ENCODE measurements around the gene IGF2R. TPM values are rescaled to one million over a fixed set of nuclear protein-coding genes. Genes with fewer than 3 reads are reported as not detected.

IGF2R gene
- total and polyA plus RNA-seq, 2 experiments from 2014 or later = 8.1 to 30.9 TPM

DNA sequence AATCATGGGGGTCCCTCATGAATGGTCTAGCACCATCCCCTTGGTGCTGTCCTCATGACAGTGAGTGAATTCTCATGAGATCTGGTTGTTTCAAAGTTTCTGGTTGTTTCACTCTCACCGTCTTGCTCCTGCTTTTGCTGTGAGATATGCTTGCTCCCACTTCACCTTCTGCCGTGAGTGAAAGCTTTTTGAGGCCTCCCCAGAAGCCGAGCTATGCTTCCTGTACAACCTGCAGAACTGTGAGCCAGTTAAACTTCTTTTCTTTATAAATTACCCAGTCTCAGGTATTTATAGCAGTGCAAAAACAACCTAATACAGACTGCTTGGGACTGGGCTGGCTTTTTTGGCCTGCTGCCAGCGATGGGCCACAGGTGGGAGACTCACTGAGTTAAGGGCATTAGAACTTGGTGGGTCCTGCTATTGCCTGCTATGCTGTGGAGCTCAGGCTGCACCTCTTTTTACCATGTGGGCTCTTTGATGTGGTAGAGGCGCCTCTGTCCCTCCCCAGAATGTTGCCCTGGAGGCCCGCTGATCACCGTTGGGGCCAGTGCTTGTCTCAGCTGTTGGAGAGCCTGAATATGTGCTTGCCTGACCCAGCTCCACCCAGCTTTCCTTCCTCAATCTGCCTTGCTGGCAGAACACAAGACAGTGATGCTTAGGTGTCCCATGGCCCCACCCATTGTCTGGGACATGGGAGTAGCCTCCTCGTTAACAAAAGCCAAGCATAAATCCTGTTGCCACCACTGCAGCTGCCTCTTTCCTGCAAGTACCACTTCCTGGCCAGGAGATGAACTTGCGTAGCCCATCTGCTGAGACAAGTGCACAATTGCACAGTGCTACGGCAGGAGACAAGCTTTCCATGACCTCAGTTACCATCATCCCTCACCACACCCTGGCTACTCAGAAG lies 47.1 kb downstream of the IGF2R start:
- no peak overlapping the region for H3K9ac ChIP-seq
- H3F3A ChIP-seq (ENCODE audit: insufficient read depth) = peaks cover 3% of the 10 kb centered on the region; the same call in 1 of the 2 replicates
- H3K79me2 ChIP-seq (ENCODE audit: insufficient read depth) = no peaks in the 10 kb centered on the region
- peaks cover 6% of the 10 kb centered on the region; the same call in 1 of the 2 replicates for H3K9me2 ChIP-seq (ENCODE audit: insufficient read depth)
- in situ Hi-C loops (cut with MboI) = no loop called here
- no peak overlapping the region for H3K4me2 ChIP-seq (ENCODE audit: unreplicated experiment)
- TF ChIP-seq EZH2 (IDR thresholded peaks at IDR 0.05; ENCODE audit: insufficient read depth, poor library complexity, severe bottlenecking) (no peak), EZH2phosphoT487 (IDR thresholded peaks at IDR 0.05; ENCODE audit: insufficient read depth, low read depth) (no peak)
- H4K20me1 ChIP-seq (ENCODE audit: insufficient read depth) = no peaks in the 10 kb centered on the region
- H3K4me3 ChIP-seq = no peak overlapping the region
- 86% methylated on average over 10 of the region's 10 CpGs for WGBS, 2 experiments (ENCODE audit: low coverage in 1 of 2, low lambda C conversion rate in 2 of 2, missing lambda C conversion rate in 2 of 2)
- H3K27me3 ChIP-seq (replicated peaks; ENCODE audit: insufficient read depth) = no peaks in the 10 kb centered on the region
- no peak overlapping the region for H3K27ac ChIP-seq
- peaks cover 5% of the 10 kb centered on the region; the same call in 1 of the 2 replicates for H3K36me3 ChIP-seq (ENCODE audit: low read depth)
- peaks cover 5% of the 10 kb centered on the region; the same call in 1 of the 2 replicates for H3K4me1 ChIP-seq (ENCODE audit: insufficient read depth)
- DNase-seq = no peak
- H3K9me3 ChIP-seq (ENCODE audit: low read depth) = no peaks in the 10 kb centered on the region
- no peak overlapping the region for H2AFZ ChIP-seq

DNA sequence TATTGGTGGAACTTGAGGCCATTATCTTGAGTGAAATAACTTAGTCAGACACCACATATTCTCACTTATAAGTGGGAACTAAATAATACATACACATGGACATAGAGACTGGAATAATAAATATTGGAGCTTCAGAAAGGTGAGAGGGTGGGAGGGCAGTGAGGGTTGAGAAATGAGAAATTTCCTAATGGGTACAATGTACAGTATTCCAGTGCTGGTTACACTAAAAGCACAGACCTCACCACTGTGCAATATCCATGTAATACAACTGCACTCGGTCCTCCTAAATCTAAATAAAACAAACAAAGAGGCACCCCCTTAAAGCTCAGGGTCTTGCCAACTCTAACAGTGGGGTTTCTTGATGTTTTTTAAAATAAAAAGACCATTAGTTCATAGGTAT lies 53.2 kb downstream of the IGF2R start:
- no peaks in the 10 kb centered on the region for H3K9me3 ChIP-seq (ENCODE audit: low read depth)
- in situ Hi-C loops (cut with MboI) = no loop called here
- H3K4me3 ChIP-seq = no peak overlapping the region
- peaks cover 6% of the 10 kb centered on the region; the same call in 1 of the 2 replicates for H3K9me2 ChIP-seq (ENCODE audit: insufficient read depth)
- no peak overlapping the region for H3K9ac ChIP-seq
- H3K4me2 ChIP-seq (ENCODE audit: unreplicated experiment) = no peak overlapping the region
- no peak for DNase-seq
- WGBS, 2 experiments (ENCODE audit: low coverage in 1 of 2, low lambda C conversion rate in 2 of 2, missing lambda C conversion rate in 2 of 2) = 92 to 96% methylated on average over 1 of the region's 1 CpG
- no peaks in the 10 kb centered on the region for H3K79me2 ChIP-seq (ENCODE audit: insufficient read depth)
- no peaks in the 10 kb centered on the region for H3K36me3 ChIP-seq (ENCODE audit: low read depth)
- H3K27me3 ChIP-seq (replicated peaks; ENCODE audit: insufficient read depth) = no peaks in the 10 kb centered on the region
- TF ChIP-seq EZH2 (IDR thresholded peaks at IDR 0.05; ENCODE audit: insufficient read depth, poor library complexity, severe bottlenecking) = no peak
- no peak for TF ChIP-seq EZH2phosphoT487 (IDR thresholded peaks at IDR 0.05; ENCODE audit: insufficient read depth, low read depth)
- no peak overlapping the region for H2AFZ ChIP-seq
- H3F3A ChIP-seq (ENCODE audit: insufficient read depth) = no peaks in the 10 kb centered on the region
- no peaks in the 10 kb centered on the region for H4K20me1 ChIP-seq (ENCODE audit: insufficient read depth)
- no peak overlapping the region for H3K27ac ChIP-seq
- H3K4me1 ChIP-seq (ENCODE audit: insufficient read depth) = no peaks in the 10 kb centered on the region

DNA sequence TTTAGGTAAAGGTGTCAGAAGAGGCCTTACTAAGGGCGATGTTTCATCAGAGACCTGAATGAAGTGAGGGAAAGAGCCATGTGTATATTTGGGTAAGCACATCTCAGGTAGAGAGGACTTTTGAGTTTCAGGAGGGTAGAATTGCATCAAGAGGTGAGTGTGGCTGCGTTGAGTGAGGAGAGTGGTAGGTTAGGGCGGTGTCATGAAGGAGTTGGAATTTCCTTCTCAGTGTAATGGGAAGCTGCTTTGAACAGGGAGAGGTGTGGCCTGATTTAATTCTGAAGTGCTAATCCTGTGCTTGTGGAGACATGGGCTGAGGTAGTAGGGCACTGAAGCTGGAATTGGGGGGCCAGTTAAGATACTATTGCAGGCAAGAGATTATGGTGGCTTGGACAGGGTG lies 53.9 kb downstream of the IGF2R start:
- Histone ChIP-seq H2AFZ (no peak overlapping the region), H3K9me2 (ENCODE audit: insufficient read depth) (peaks cover 6% of the 10 kb centered on the region; the same call in 1 of the 2 replicates), H3K4me3 (no peak overlapping the region), H3K4me1 (ENCODE audit: insufficient read depth) (no peaks in the 10 kb centered on the region), H3K79me2 (ENCODE audit: insufficient read depth) (no peaks in the 10 kb centered on the region), H3K27me3 (replicated peaks; ENCODE audit: insufficient read depth) (no peaks in the 10 kb centered on the region), H3K36me3 (ENCODE audit: low read depth) (no peaks in the 10 kb centered on the region), H3K27ac (no peak overlapping the region), H3K4me2 (ENCODE audit: unreplicated experiment) (no peak overlapping the region), H3K9me3 (ENCODE audit: low read depth) (no peaks in the 10 kb centered on the region), H4K20me1 (ENCODE audit: insufficient read depth) (no peaks in the 10 kb centered on the region), H3F3A (ENCODE audit: insufficient read depth) (no peaks in the 10 kb centered on the region), H3K9ac (no peak overlapping the region)
- TF ChIP-seq EZH2phosphoT487 (IDR thresholded peaks at IDR 0.05; ENCODE audit: insufficient read depth, low read depth) = no peak
- no peak for TF ChIP-seq EZH2 (IDR thresholded peaks at IDR 0.05; ENCODE audit: insufficient read depth, poor library complexity, severe bottlenecking)
- WGBS, 2 experiments (ENCODE audit: low coverage in 1 of 2, low lambda C conversion rate in 2 of 2, missing lambda C conversion rate in 2 of 2) = 93 to 98% methylated on average over 3 of the region's 3 CpGs
- DNase-seq = no peak
- in situ Hi-C loops (cut with MboI) = no loop called here

DNA sequence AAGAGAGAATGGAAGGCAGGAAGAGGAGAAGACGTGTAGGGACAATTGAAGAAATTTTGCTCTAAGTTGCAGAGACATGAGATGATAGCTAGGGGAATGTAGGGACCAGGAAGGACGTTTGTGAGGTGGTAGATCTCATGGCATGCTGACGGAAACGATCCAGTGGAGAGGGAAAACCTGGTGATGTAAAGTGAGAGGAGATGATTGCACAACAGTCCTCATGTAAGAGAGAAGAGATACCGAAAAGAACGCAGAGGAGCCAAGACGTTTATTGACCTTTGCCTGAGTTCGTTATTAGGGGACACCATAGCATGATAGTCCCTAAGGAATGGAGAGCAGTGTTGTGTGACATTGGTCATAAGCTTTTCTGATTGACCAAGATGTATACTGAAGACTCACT lies 55.3 kb downstream of the IGF2R start:
- H2AFZ ChIP-seq = no peak overlapping the region
- 92 to 95% methylated on average over 8 of the region's 8 CpGs for WGBS, 2 experiments (ENCODE audit: low coverage in 1 of 2, low lambda C conversion rate in 2 of 2, missing lambda C conversion rate in 2 of 2)
- no peaks in the 10 kb centered on the region for H3K9me2 ChIP-seq (ENCODE audit: insufficient read depth)
- H3F3A ChIP-seq (ENCODE audit: insufficient read depth) = no peaks in the 10 kb centered on the region; the same call in 1 of the 2 replicates
- H3K4me1 ChIP-seq (ENCODE audit: insufficient read depth) = no peaks in the 10 kb centered on the region
- H3K27ac ChIP-seq = no peak overlapping the region
- no peaks in the 10 kb centered on the region for H3K79me2 ChIP-seq (ENCODE audit: insufficient read depth)
- no peaks in the 10 kb centered on the region for H3K27me3 ChIP-seq (replicated peaks; ENCODE audit: insufficient read depth)
- H3K4me2 ChIP-seq (ENCODE audit: unreplicated experiment) = no peak overlapping the region
- TF ChIP-seq EZH2 (IDR thresholded peaks at IDR 0.05; ENCODE audit: insufficient read depth, poor library complexity, severe bottlenecking) (no peak), EZH2phosphoT487 (IDR thresholded peaks at IDR 0.05; ENCODE audit: insufficient read depth, low read depth) (no peak)
- H3K9me3 ChIP-seq (ENCODE audit: low read depth) = no peaks in the 10 kb centered on the region
- H3K36me3 ChIP-seq (ENCODE audit: low read depth) = no peaks in the 10 kb centered on the region
- DNase-seq = no peak
- in situ Hi-C loops (cut with MboI) = no loop called here
- no peaks in the 10 kb centered on the region for H4K20me1 ChIP-seq (ENCODE audit: insufficient read depth)
- no peak overlapping the region for H3K9ac ChIP-seq
- H3K4me3 ChIP-seq = no peak overlapping the region
